ENCODE results near the gene DQX1.

DNA sequence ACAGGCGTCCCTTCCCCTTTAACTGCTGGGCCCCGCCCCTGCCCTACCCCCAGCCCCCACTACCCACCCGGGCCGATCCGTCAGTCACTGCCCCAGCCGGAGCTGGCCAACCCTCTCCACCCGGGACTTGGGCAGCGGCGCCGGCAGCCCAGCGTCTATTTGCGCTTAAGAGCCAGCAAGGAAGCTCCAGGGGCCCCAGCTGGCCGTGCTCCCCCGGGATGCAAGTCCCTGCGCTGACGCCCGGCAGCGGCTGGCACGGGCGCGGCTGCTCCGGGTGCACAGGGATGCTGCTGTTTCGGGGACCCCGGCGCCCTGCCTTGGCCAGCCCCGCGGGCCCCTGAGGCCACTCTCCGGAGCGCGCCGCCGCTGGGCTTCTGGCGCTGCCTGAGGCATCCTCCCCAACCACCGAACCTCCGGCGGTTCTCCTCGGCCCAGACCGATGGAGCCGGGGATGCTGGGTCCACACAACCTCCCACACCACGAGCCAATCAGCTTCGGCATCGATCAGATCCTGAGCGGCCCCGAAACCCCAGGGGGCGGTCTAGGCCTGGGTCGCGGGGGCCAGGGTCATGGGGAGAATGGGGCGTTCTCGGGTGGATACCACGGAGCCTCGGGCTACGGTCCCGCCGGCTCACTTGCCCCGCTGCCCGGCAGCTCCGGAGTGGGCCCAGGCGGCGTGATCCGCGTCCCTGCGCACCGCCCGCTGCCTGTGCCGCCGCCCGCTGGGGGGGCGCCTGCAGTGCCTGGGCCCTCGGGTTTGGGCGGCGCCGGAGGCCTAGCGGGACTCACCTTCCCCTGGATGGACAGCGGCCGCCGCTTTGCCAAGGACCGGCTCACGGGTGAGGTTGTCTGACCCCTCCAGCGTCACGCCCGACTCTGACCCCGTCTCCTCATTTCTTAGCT, 11.4 kb downstream of the DQX1 start, which contains the start of gene TLX2:
- no peak for TF ChIP-seq ZNF70 (CRISPR knock-in tag; IDR thresholded peaks at IDR 0.05)
- TF ChIP-seq ISL1 (CRISPR knock-in tag; IDR thresholded peaks at IDR 0.05): no peak
- no peak for TF ChIP-seq ZC3H10 (CRISPR knock-in tag; IDR thresholded peaks at IDR 0.05)
- TF ChIP-seq ZNF8 (CRISPR knock-in tag; IDR thresholded peaks at IDR 0.05): no peak
- TF ChIP-seq ZFP30 (CRISPR knock-in tag; IDR thresholded peaks at IDR 0.05): no peak
- TF ChIP-seq, protein P1, sequence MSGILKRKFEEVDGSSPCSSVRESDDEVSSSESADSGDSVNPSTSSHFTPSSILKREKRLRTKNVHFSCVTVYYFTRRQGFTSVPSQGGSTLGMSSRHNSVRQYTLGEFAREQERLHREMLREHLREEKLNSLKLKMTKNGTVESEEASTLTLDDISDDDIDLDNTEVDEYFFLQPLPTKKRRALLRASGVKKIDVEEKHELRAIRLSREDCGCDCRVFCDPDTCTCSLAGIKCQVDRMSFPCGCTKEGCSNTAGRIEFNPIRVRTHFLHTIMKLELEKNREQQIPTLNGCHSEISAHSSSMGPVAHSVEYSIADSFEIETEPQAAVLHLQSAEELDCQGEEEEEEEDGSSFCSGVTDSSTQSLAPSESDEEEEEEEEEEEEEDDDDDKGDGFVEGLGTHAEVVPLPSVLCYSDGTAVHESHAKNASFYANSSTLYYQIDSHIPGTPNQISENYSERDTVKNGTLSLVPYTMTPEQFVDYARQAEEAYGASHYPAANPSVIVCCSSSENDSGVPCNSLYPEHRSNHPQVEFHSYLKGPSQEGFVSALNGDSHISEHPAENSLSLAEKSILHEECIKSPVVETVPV (CRISPR knock-in tag; IDR thresholded peaks at IDR 0.05): no peak
- TF ChIP-seq, protein P2, sequence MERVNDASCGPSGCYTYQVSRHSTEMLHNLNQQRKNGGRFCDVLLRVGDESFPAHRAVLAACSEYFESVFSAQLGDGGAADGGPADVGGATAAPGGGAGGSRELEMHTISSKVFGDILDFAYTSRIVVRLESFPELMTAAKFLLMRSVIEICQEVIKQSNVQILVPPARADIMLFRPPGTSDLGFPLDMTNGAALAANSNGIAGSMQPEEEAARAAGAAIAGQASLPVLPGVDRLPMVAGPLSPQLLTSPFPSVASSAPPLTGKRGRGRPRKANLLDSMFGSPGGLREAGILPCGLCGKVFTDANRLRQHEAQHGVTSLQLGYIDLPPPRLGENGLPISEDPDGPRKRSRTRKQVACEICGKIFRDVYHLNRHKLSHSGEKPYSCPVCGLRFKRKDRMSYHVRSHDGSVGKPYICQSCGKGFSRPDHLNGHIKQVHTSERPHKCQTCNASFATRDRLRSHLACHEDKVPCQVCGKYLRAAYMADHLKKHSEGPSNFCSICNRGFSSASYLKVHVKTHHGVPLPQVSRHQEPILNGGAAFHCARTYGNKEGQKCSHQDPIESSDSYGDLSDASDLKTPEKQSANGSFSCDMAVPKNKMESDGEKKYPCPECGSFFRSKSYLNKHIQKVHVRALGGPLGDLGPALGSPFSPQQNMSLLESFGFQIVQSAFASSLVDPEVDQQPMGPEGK (CRISPR knock-in tag; IDR thresholded peaks at IDR 0.05; ENCODE audit: borderline replicate concordance): no peak
- TF ChIP-seq SNAI2 (CRISPR knock-in tag; IDR thresholded peaks at IDR 0.05): no peak
- no peak for TF ChIP-seq PPARA (CRISPR knock-in tag; IDR thresholded peaks at IDR 0.05; ENCODE audit: borderline replicate concordance)
- no peak for TF ChIP-seq CSDC2 (CRISPR knock-in tag; IDR thresholded peaks at IDR 0.05)
- TF ChIP-seq ESRRG (CRISPR knock-in tag; IDR thresholded peaks at IDR 0.05): no peak
- TF ChIP-seq RARB (CRISPR knock-in tag; IDR thresholded peaks at IDR 0.05): no peak

Data from SK-N-SH treated with all-trans-retinoic acid at 6 μM for 48 hours (cell line).